Stimulated activated CD4-positive, alpha-beta T cell treated with anti-CD3 and anti-CD28 coated beads, Interleukin-12 subunit alpha, Interleukin-12 subunit beta, amount 100 ng/mL, for 4 hours (primary cell): ENCODE results near the gene PPAT.
"Not testable (repeated sequence)": the region's sequence is repeated elsewhere in the genome, so short reads cannot be mapped to it uniquely, and the experiment has no call there.

ENCODE experiments used
- DNase-seq: peaks from one replicate; pipeline ENCODE4 v3.0.0-alpha.2; 2020

Gene PPAT

GRCh38 chr4:56435140-56435926 is at the start of gene PPAT:
Gene PPAT (minus strand): TSS chr4:56435615. CDS start chr4:56435477, 138 bp downstream.
- peak; percentile 99 for DNase-seq

DNA sequence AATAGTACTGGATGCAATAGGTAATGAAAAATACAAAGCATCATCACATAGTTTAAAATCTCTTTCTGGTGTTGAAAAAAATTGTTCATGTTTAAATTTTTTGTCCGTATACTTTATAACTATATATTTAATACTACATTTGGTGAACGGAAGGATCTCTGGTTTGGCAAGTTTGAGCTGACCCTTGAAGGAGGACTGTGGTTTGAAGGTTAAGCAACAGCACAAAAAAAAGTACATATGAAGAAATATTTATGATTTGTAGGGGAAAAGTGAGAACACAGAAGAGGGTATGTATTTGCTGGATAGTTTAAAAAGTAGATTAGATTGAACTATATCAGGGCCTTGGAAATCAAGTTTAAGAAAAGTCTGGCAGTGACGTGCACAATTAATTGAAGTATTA is 45.3 kb upstream of the PPAT start:
- DNase-seq = no peak

DNA sequence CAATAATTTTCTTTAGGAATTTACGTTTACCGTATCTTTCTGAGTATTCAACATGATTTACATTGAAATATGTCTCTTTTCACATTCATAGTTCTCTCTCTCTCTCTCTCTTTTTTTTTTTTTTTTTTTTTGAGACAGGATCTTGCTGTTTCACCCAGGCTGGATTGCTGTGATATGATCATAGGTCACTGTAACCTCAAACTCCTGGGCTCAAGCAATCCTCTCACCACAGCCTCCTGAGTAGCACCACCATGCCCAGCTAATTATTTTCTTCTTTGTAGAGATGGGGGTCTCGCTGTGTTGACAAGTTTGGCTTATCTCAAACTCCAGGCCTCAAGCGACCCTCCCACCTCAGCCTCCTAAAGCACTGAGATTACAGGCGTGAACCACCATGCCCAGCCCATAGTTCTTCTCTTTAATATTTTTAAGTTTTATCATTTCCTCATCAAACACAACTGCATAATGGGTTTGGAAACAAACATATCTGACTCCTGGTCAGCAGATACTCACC is 41.8 kb upstream of the PPAT start:
- DNase-seq = no peak

GRCh38 chr4:56475917-56476316 is 40.5 kb upstream of the PPAT start:
- no peak for DNase-seq

DNA sequence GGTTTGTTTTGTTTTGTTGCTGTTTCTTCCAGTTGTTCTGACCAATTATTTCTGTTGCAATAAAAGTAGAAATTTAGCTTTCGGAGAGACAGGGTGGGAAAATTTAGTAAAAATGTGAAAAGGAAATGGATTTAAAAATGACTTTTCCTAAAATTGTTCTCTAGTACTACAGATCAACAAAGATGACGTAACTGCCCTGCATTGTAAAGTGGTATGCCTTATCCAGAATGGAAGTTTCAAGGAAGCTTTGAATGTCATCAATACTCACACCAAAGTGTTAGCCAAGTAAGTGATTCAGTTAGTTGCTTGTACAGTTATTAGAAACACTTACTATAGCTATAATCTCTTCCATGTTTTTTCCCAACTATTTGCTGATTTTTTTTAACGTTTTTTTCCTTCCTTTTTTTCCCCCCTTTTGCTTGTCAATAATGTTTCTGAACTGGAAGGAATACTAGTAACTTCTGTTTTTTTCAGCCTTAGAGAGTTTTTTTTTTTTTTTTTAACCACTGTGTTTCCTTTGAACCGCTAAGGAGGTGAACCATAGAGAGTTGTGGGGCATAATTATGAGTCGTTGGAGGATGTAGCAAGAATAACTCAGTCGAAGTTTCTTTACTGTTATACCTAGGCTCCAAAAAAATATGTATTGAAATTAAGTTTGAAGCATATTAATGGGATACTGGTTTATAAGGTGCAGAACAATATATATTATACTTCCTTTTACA is 34.2 kb upstream of the PPAT start:
- DNase-seq = no peak

- DNase-seq = peak; percentile 17
These were observed 32.6 kb upstream of the PPAT start for GRCh38 chr4:56468097-56468422.

- DNase-seq = peak; percentile 85
These were observed 32.1 kb upstream of the PPAT start, which contains the start of gene SRP72 for GRCh38 chr4:56467284-56468096. Gene SRP72 (plus strand): TSS chr4:56467617. CDS start chr4:56467636, 19 bp downstream.

GRCh38 chr4:56466910-56467283 is 31.5 kb upstream of the PPAT start:
- no peak for DNase-seq

DNA sequence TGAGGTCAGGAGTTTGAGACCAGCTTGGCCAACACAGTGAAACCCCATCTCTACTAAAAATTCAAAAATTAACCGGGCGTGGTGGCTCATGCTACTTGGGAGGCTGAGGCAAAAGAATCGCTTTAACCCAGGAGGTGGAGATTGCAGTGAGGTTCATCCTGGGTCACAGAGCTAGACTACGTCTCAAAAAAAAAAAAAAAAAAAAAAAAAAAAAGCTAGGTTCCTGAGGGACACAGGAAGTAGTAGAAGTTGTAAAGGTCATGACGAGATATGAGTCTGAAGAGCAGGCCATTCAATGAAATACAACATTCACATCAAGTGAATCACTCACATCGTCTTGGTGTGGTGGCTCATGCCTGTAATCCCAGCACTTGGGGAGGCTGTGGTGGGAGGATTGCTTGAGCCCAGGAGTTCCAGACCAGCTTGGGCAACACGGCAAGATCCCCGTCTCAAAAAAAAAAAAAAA is 30.9 kb upstream of the PPAT start:
- DNase-seq = not testable (repeated sequence)

- DNase-seq = no peak
These were observed 30.3 kb upstream of the PPAT start for GRCh38 chr4:56465599-56466295.

DNA sequence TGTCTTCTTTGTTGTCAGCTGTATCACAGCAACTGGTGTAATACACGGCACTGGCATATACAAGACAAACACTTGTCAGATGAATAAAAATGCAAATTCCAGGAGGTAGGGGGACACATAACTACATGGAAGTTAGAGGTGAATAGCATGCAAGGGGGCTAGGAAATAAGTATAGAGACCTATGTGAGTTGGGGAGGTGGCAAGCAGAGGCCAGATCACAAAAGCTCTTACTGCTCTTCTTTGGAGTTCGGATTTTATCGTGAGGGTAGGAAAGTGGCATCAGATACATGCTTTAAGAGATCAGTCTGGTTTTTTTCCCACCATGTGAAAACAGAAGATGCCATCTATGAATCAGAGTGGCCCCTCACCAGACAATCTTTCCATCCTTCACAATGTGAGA is 29.2 kb upstream of the PPAT start:
- no peak for DNase-seq

DNA sequence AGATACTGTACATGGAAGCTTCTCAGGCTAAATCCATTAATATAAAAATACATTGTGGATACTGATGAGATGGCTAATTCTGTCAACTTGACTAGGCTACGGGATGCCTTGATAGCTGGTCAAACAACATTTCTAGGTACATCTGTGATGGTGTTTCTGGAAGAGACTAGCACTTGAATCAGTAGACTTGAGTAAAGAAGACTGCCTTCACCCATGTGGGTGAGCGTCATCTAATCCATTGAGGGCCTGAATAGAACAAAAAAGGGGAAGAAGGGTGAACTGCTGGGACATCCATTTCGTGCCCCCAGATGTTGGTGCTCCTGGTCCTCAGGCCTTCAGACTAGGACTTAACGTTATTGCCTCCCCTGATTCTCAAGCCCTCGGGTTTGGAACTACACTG is 28.3 kb upstream of the PPAT start:
- DNase-seq = no peak

DNA sequence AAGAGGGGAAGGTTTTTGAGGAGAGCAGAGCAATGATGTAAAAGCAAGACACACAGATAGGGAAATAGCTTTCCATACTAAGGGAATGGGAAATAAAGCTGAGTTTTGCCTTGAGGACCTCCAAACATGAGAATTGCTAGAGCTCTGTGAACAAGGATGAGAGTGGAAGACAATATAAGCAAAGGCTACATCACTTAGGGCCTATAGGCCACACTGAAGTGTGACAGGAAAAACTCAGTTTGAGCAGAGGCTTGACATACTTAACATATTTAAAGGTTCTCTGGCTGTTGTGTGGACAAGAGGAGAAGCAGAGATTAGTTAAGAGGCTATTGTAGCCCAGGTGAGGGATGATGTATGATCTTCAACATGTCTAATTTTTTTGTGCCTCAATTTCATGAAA is 26.7 kb upstream of the PPAT start:
- DNase-seq = no peak

DNA sequence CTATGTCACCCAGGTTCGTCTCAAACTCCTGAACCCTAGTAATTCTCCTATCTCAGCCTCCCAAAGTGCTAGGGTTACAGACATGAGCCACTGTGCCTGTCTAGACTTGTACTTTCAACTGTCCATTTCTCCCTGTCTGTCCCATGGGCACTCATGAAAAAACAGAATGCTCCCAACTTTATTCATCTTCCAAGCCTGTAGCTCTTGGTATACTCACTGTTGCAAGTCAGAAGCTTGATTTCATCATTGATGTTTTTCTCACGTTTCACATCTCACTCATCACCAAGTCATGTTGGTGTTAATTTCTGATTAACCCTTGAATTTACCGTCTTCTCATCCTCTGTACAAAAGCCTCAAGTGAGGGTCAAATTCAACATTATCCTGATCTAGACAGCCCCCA is 24.7 kb upstream of the PPAT start:
- no peak for DNase-seq

- no peak for DNase-seq
These were observed 14.9 kb upstream of the PPAT start for GRCh38 chr4:56450342-56450741.

DNA sequence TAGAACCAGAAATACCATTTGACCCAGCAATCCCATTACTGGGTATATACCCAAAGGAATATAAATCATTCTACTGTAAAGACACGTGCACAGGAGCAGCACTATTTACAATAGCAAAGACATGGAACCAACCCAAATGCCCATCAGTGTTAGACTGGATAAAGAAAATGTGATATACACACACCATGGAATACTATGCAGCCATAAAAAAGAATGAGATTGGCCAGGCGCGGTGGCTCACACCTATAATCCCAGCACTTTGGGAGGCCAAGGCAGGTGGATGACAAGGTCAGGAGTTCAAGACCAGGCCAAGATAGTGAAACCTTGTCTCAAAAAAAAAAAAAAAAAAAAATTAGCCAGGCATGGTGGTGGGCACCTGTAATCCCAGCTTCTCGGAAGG is 14.1 kb upstream of the PPAT start:
- DNase-seq = not testable (repeated sequence)

DNA sequence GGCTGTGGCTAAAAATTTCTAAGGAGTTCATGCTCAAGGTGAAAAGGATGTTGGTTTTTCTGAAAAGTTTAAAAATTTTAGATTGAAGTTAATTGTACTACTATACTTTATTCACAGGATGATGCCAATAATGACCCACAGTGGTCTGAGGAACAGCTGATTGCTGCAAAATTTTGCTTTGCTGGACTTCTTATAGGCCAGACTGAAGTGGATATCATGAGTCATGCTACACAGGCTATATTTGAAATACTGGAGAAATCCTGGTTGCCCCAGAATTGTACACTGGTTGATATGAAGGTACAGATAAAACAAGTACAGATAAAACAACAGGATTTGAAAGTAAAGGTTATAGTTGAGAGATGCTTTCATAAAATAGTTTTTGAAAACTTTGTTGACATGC is 12.9 kb upstream of the PPAT start:
- no peak for DNase-seq

GRCh38 chr4:56445699-56446098 is 10.3 kb upstream of the PPAT start:
- DNase-seq = no peak

- no peak for DNase-seq
These were observed 9.3 kb upstream of the PPAT start for GRCh38 chr4:56444719-56445118.

GRCh38 chr4:56440983-56441382 is 5.6 kb upstream of the PPAT start:
- DNase-seq = no peak

GRCh38 chr4:56438766-56439165 is 3.4 kb upstream of the PPAT start:
- no peak for DNase-seq

DNA sequence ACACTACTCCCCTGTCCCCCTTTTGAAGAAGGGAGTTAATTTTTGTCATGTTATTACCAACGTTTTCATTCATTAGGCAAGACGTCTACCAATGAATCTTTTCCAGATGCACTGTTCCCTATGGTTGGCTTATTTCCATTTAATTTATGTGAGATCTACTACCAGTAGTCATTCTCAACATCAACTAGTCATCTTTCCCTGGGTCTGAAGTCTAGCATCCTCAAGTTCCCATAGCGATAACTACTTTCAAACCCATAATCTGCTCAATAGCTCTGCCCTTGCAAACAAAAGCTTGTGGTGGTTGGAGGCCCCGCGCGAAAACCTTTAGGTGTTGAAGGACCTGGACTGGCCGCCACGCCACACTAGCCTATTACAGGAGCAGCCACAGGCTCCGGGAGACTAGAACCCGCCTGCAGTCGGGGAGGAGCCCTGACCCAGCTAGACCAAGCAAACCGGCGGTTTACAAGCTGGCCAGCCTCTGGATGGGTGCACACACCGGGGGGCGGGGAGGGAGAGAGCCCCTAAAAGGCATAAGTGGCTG is 746 bp downstream of the PPAT start:
- DNase-seq = no peak
